Heart left ventricle (tissue), 13 donors: ENCODE measurements around the gene ZNHIT3.

Experiments used
- POLR2A ChIP-seq, 2 donors: fragments of 450-650 bp; IDR thresholded peaks; one replicate each; pipeline ENCODE4 v1.6.1; 2017; ENCODE audit warnings: antibody characterized with exemption in 2 of 2, mild to moderate bottlenecking in 2 of 2, moderate library complexity in 2 of 2
- TF ChIP-seq, protein P1 (sequence below), 12 donors: fragments of 200-600 bp; sonication (generic) in 4 of 12; IDR thresholded peaks; one replicate each; pipeline versions ENCODE4 v1.5.0 to v1.8.0; 2018 to 2022; ENCODE audit warnings: antibody characterized with exemption in 12 of 12, mild to moderate bottlenecking in 5 of 12
- donor health status: ischemic (EF 13 %, LVEDD 7.1; RV severe dilation, severe dysfunction).
- donor health status: DM: no; HTN: yes; CAD: no.
- donor health status: DM: no; HTN: no; CAD: no.
- donor health status: ischemic (EF 25% LVEDD 6.9; RV normal size, moderate dysfunction).
- donor health status: ischemic (EF 25% LVEDD 5.7; RV mildly dilated, moderate dysfunction).
- donor health status: ischemic (EF 35%, LVEDD 5.7; RV mildly dilated, moderate dysfunction).
- donor health status: nonischemic (EF 11% LVEDD 7.7; RV severe dilation, severe dysfunction).
- donor health status: DM: yes; HTN: yes; CAD: no.
- donor health status: PGD.
- donor health status: ischemic (EF 29% LVEDD 5.4; RV normal size, mild dysfunction).
- donor health status: nonischemic (EF 23%, LVEDD 6.1; RV moderate dilation, normal function).

DNA sequence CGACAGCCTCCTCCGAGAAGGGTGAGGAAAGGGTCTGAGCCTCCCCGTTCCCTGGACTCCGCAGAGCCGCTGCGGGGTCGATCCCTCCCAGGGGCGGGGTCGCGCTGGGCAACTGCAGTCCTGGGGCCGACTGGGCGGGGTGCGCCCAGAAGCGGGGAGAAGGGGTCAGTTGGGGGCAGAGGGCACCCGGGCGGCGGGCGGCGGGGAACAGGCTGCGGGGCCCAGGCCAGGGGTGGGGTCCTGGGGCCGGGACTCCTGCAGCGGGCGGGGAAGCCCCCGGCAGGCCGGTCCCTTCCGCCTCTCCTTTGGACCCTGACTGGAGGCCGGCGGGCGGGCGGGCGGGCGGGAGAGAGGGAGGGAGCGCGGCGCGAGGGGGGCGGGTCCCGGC is 58.6 kb downstream of the ZNHIT3 start:
- no peak for TF ChIP-seq POLR2A (IDR thresholded peaks at IDR 0.05)
- TF ChIP-seq, protein P1, sequence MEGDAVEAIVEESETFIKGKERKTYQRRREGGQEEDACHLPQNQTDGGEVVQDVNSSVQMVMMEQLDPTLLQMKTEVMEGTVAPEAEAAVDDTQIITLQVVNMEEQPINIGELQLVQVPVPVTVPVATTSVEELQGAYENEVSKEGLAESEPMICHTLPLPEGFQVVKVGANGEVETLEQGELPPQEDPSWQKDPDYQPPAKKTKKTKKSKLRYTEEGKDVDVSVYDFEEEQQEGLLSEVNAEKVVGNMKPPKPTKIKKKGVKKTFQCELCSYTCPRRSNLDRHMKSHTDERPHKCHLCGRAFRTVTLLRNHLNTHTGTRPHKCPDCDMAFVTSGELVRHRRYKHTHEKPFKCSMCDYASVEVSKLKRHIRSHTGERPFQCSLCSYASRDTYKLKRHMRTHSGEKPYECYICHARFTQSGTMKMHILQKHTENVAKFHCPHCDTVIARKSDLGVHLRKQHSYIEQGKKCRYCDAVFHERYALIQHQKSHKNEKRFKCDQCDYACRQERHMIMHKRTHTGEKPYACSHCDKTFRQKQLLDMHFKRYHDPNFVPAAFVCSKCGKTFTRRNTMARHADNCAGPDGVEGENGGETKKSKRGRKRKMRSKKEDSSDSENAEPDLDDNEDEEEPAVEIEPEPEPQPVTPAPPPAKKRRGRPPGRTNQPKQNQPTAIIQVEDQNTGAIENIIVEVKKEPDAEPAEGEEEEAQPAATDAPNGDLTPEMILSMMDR (IDR thresholded peaks at IDR 0.05): no peak
